Neutrophil (primary cell): ENCODE results near the gene TMTC1.

Experiments used
- H3K27ac ChIP-seq: fragments of 200-600 bp; sonication (generic); 2 replicates; pipeline ENCODE4 v1.5.1; 2016; ENCODE audit warnings: mild to moderate bottlenecking, moderate library complexity
- H3K27me3 ChIP-seq: fragments of 200-600 bp; sonication (generic); 2 replicates; pipeline ENCODE4 v1.6.0; 2016; ENCODE audit warnings: mild to moderate bottlenecking
- H3K36me3 ChIP-seq: fragments of 200-600 bp; sonication (generic); 2 replicates; pipeline ENCODE4 v1.5.1; 2017
- H3K4me1 ChIP-seq, 2 experiments: fragments of 200-600 bp in 1 of 2; sonication (generic) in 1 of 2; 1 replicate in 1 of 2; 2 replicates in 1 of 2; pipeline versions ENCODE4 v1.5.1 to v1.6.1; 2013 to 2016; ENCODE audit warnings: low read depth in 1 of 2, low read length in 1 of 2, mild to moderate bottlenecking in 1 of 2, moderate library complexity in 1 of 2; ENCODE audit not compliant: control insufficient read depth in 1 of 2, insufficient read depth in 1 of 2
- H3K4me3 ChIP-seq, 2 experiments: fragments of 200-600 bp in 1 of 2; sonication (generic) in 1 of 2; 1 replicate in 1 of 2; 2 replicates in 1 of 2; pipeline ENCODE4 v1.5.1; 2013 to 2016; ENCODE audit warnings: low read depth in 1 of 2, low read length in 1 of 2, mild to moderate bottlenecking in 1 of 2, moderate library complexity in 1 of 2
- H3K9me3 ChIP-seq: fragments of 200-600 bp; sonication (generic); 2 replicates; pipeline ENCODE4 v1.5.1; 2016
- CTCF ChIP-seq: fragments of 200-600 bp; sonication (generic); IDR thresholded peaks from 2 replicates; pipeline ENCODE4 v1.5.1; 2016; ENCODE audit warnings: antibody characterized with exemption

Gene TMTC1

GRCh38 chr12:29609431-29610215 is 174.1 kb downstream of the TMTC1 start:
- H3K4me3 ChIP-seq, result no peak overlapping the region

GRCh38 chr12:29608581-29608980 is 175.2 kb downstream of the TMTC1 start:
- TF ChIP-seq CTCF, result no peak
- no peaks in the 10 kb centered on the region for H3K4me1 ChIP-seq
- no peaks in the 10 kb centered on the region for H3K36me3 ChIP-seq
- peaks cover 9% of the 10 kb centered on the region for H3K27me3 ChIP-seq
- no peak overlapping the region for H3K27ac ChIP-seq
- no peaks in the 10 kb centered on the region for H3K9me3 ChIP-seq
- no peak overlapping the region for H3K4me3 ChIP-seq

More at GRCh38 chr12:29609431-29610215, 174.1 kb downstream of the TMTC1 start:
- TF ChIP-seq CTCF, result no peak
- no peak overlapping the region for H3K27ac ChIP-seq
- H3K9me3 ChIP-seq, result no peaks in the 10 kb centered on the region
- peaks cover 9% of the 10 kb centered on the region for H3K27me3 ChIP-seq
- no peaks in the 10 kb centered on the region for H3K36me3 ChIP-seq
- H3K4me1 ChIP-seq, result no peaks in the 10 kb centered on the region

- Histone ChIP-seq H3K4me1 (no peaks in the 10 kb centered on the region), H3K9me3 (no peaks in the 10 kb centered on the region), H3K36me3 (no peaks in the 10 kb centered on the region), H3K27ac (no peak overlapping the region), H3K4me3 (no peak overlapping the region), H3K27me3 (peaks cover 6% of the 10 kb centered on the region)
- TF ChIP-seq CTCF, result no peak
Observed at GRCh38 chr12:29599381-29599780, 184.4 kb downstream of the TMTC1 start.

GRCh38 chr12:29595071-29595755 is 188.5 kb downstream of the TMTC1 start:
- Histone ChIP-seq H3K27me3 (peaks cover 6% of the 10 kb centered on the region), H3K36me3 (no peaks in the 10 kb centered on the region), H3K9me3 (no peaks in the 10 kb centered on the region), H3K4me1 (no peaks in the 10 kb centered on the region), H3K27ac (no peak overlapping the region), H3K4me3 (no peak overlapping the region)
- no peak for TF ChIP-seq CTCF

- Histone ChIP-seq H3K9me3 (no peaks in the 10 kb centered on the region), H3K27me3 (peaks cover 3% of the 10 kb centered on the region), H3K27ac (no peak overlapping the region), H3K4me3 (no peak overlapping the region), H3K36me3 (no peaks in the 10 kb centered on the region), H3K4me1 (no peaks in the 10 kb centered on the region)
- no peak for TF ChIP-seq CTCF
Observed at GRCh38 chr12:29593001-29593400, 190.7 kb downstream of the TMTC1 start.
